HepG2 (cell line): ENCODE measurements around the gene NELL1. TPM values are rescaled to one million over a fixed set of nuclear protein-coding genes. Genes with fewer than 3 reads are reported as not detected.

Source experiments
- ATAC-seq: fragments of 200-7000 bp; cut with Tn5 transposase; 3 replicates; pipeline ENCODE4 v1.9.1; 2020; ENCODE audit warnings: mild to moderate bottlenecking, moderate library complexity
- BruUV-seq: library from RNA; stranded (reverse); fragments of 400-500 nt; replicated peaks from 2 replicates; lab custom pipeline; 2021; lab: Mats Ljungman, UMichigan
- CTCF ChIA-PET: fragments of 300-600 bp; formaldehyde crosslinking; extraction: SDS; loops from one replicate; lab custom pipeline; 2021; ENCODE audit warnings: low total read pairs, inconsistent platforms, low intra/inter-chr PET ratio; lab: Yijun Ruan, JAX
- POLR2A ChIA-PET: fragments of 350-600 bp; sonication (Branson Sonifier 250); formaldehyde crosslinking; loops from one replicate; lab custom pipeline; 2020; ENCODE audit warnings: antibody characterized with exemption, inconsistent platforms; lab: Yijun Ruan, JAX
- DNase-seq: peaks from one replicate; pipeline ENCODE4 v3.0.0-alpha.2; 2015; ENCODE audit warnings: low spot score
- FAIRE-seq: peaks from 3 replicates; lab custom pipeline; 2011; peaks lifted over from hg19 to GRCh38; lab: Jason Lieb, UNC
- H2AFZ ChIP-seq: one replicate; pipeline ENCODE4 v1.6.1; 2011; ENCODE audit warnings: low read length, inconsistent platforms
- H3K27ac ChIP-seq: fragments of 300-600 bp; 3 replicates; pipeline ENCODE4 v1.8.0; 2011; ENCODE audit warnings: mixed run types, mild to moderate bottlenecking, mixed read lengths, low read length, inconsistent platforms; ENCODE audit not compliant: insufficient read depth; ENCODE audit errors: extremely low read length
- H3K27me3 ChIP-seq, 2 experiments: fragments of 200-600 bp in 1 of 2; 2 replicates in 1 of 2; 3 replicates in 1 of 2; pipeline versions ENCODE4 v1.6.0 to v1.8.0; 2011; ENCODE audit warnings: low read length in 2 of 2, mild to moderate bottlenecking in 2 of 2, moderate library complexity in 2 of 2, inconsistent platforms in 1 of 2; ENCODE audit not compliant: insufficient read depth in 2 of 2, control insufficient read depth in 1 of 2
- H3K36me3 ChIP-seq, 2 experiments: fragments of 200-600 bp in 1 of 2; replicated peaks in 1 of 2; 2 replicates in 1 of 2; 3 replicates in 1 of 2; pipeline versions ENCODE4 v1.5.1 to v1.8.0; 2011; ENCODE audit warnings: low read length in 2 of 2, inconsistent platforms in 1 of 2; ENCODE audit not compliant: insufficient read depth in 2 of 2, control insufficient read depth in 1 of 2
- H3K4me1 ChIP-seq: 2 replicates; pipeline ENCODE4 v1.5.1; 2012; ENCODE audit warnings: low read length, inconsistent platforms; ENCODE audit not compliant: insufficient read depth
- H3K4me2 ChIP-seq: 2 replicates; pipeline ENCODE4 v1.6.0; 2011; ENCODE audit warnings: low read depth, low read length, inconsistent platforms
- H3K4me3 ChIP-seq, 3 experiments: fragments of 200-600 bp in 1 of 3; sonication (generic), shearing (Covaris generic) in 1 of 3; replicated peaks in 1 of 3; 2 replicates each; pipeline ENCODE4 v1.5.1; 2011 to 2016; ENCODE audit warnings: low read length in 3 of 3, inconsistent platforms in 2 of 3, low read depth in 2 of 3, mild to moderate bottlenecking in 2 of 3, control low read depth in 1 of 3, mixed read lengths in 1 of 3; ENCODE audit not compliant: insufficient read depth in 1 of 3
- H3K79me2 ChIP-seq: one replicate; pipeline ENCODE4 v1.6.1; 2011; ENCODE audit warnings: low read length, inconsistent platforms; ENCODE audit not compliant: insufficient read depth
- H3K9ac ChIP-seq: 2 replicates; pipeline ENCODE4 v1.6.0; 2011; ENCODE audit warnings: mild to moderate bottlenecking, low read depth, low read length, inconsistent platforms; ENCODE audit not compliant: insufficient read depth
- H3K9me3 ChIP-seq: 2 replicates; pipeline ENCODE4 v1.5.1; 2012; ENCODE audit warnings: mild to moderate bottlenecking, low read length
- H4K20me1 ChIP-seq: 2 replicates; pipeline ENCODE4 v1.6.0; 2011; ENCODE audit warnings: inconsistent platforms, mild to moderate bottlenecking, low read length, moderate library complexity; ENCODE audit not compliant: insufficient read depth
- AKAP8 ChIP-seq: sonication (generic); formaldehyde crosslinking; IDR thresholded peaks from 2 replicates; pipeline ENCODE4 v1.5.1; 2020; ENCODE audit warnings: mild to moderate bottlenecking, missing genetic modification reagents
- ATRX ChIP-seq: sonication (generic); formaldehyde crosslinking; IDR thresholded peaks from 2 replicates; pipeline ENCODE4 v1.4.0; 2020; ENCODE audit warnings: missing genetic modification reagents, borderline replicate concordance
- ELF4 ChIP-seq: sonication (generic); formaldehyde crosslinking; IDR thresholded peaks from 2 replicates; pipeline ENCODE4 v1.5.0; 2020; ENCODE audit warnings: missing genetic modification reagents, mild to moderate bottlenecking, moderate library complexity, borderline replicate concordance
- IRF9 ChIP-seq: sonication (generic); formaldehyde crosslinking; IDR thresholded peaks from 2 replicates; pipeline ENCODE4 v1.8.0; 2022; ENCODE audit warnings: missing genetic modification reagents, mild to moderate bottlenecking, borderline replicate concordance
- PRPF4 ChIP-seq: fragments of 200-400 bp; formaldehyde crosslinking; IDR thresholded peaks from 2 replicates; pipeline ENCODE4 v1.6.1; 2016; ENCODE audit warnings: low read length, low read depth; ENCODE audit not compliant: poor library complexity, severe bottlenecking
- PTBP1 ChIP-seq: fragments of 200-400 bp; formaldehyde crosslinking; IDR thresholded peaks from 2 replicates; pipeline ENCODE4 v1.6.1; 2018; ENCODE audit warnings: low read length, low read depth; ENCODE audit not compliant: poor library complexity, severe bottlenecking
- SALL1 ChIP-seq: sonication (generic); formaldehyde crosslinking; IDR thresholded peaks from 2 replicates; pipeline ENCODE4 v1.8.0; 2022; ENCODE audit warnings: mild to moderate bottlenecking, missing genetic modification reagents
- SAP130 ChIP-seq: IDR thresholded peaks from 2 replicates; pipeline ENCODE4 v1.6.1; 2016; ENCODE audit warnings: low read depth
- TBX2 ChIP-seq: sonication (generic); formaldehyde crosslinking; IDR thresholded peaks from 2 replicates; pipeline ENCODE4 v1.5.0; 2020; ENCODE audit warnings: missing genetic modification reagents, mild to moderate bottlenecking, borderline replicate concordance
- XBP1 ChIP-seq: sonication (generic); formaldehyde crosslinking; IDR thresholded peaks from 2 replicates; pipeline ENCODE4 v1.5.0; 2020; ENCODE audit warnings: missing genetic modification reagents
- ZFP37 ChIP-seq: sonication (generic); formaldehyde crosslinking; IDR thresholded peaks from 2 replicates; pipeline ENCODE4 v1.4.0; 2020; ENCODE audit warnings: missing genetic modification reagents, borderline replicate concordance
- ZNF781 ChIP-seq: sonication (generic); formaldehyde crosslinking; IDR thresholded peaks from 2 replicates; pipeline ENCODE4 v1.5.1; 2020; ENCODE audit warnings: borderline replicate concordance, mild to moderate bottlenecking, missing genetic modification reagents; ENCODE audit errors: not compliant biosample characterization
- WGBS: methylation state at CpG from one replicate; pipeline ENCODE4 v1.1.6; 2017; ENCODE audit warnings: low lambda C conversion rate; 5-methylcytosine and 5-hydroxymethylcytosine counted together
- in situ Hi-C: cut with HindIII; loops from 2 replicates; pipeline ENCODE4 v1.10.0; 2017; ENCODE audit warnings: low pct_unique_long_range_greater_than_20kb; ENCODE audit not compliant: extremely low pct_ligation_motif_present
- intact Hi-C: fragments of 100-400 bp; cut with micrococcal nuclease; formaldehyde crosslinking; loops from one replicate; pipeline ENCODE4 v1.10.0; 2022; ENCODE audit not compliant: unreplicated experiment
- polyA plus RNA-seq, 8 experiments: library from polyadenylated mRNA; depleted of rRNA in 3 of 8; stranded (reverse) in 7 of 8; unstranded in 1 of 8; fragments of >200 nt; fragmentation: Illumina TruSeq in 4 of 8; extraction: Trizol in 4 of 8; gene quantifications; 2 replicates each; pipeline versions ENCODE4 v1.2.1 to v1.2.3, GENCODE V29; 2011 to 2016; ENCODE audit warnings: low read depth in 4 of 8, missing spikeins in 1 of 8, mixed read lengths in 1 of 8; ENCODE audit not compliant: insufficient read depth in 1 of 8
- total RNA-seq, 5 experiments: library from RNA; depleted of rRNA; stranded (reverse); fragments of >200 nt; fragmentation: Illumina TruSeq; extraction: Trizol; gene quantifications; 2 replicates each; pipeline ENCODE4 v1.2.3, GENCODE V29; 2016; ENCODE audit warnings: low read depth in 1 of 5
- TF ChIP-seq, protein P1 (sequence below): sonication (generic); formaldehyde crosslinking; IDR thresholded peaks from 2 replicates; pipeline ENCODE4 v1.5.0; 2020; ENCODE audit warnings: missing genetic modification reagents
- TF ChIP-seq, protein P2 (sequence below): sonication (generic); formaldehyde crosslinking; conservative IDR thresholded peaks from 2 replicates; pipeline ENCODE4 v1.8.0; 2022; ENCODE audit warnings: missing genetic modification reagents

The NELL1 gene
- total and polyA plus RNA-seq, 2 of the 13 experiments (the other 11 are each of a cell fraction or from before 2014, with no cell fraction given) = not detected

DNA sequence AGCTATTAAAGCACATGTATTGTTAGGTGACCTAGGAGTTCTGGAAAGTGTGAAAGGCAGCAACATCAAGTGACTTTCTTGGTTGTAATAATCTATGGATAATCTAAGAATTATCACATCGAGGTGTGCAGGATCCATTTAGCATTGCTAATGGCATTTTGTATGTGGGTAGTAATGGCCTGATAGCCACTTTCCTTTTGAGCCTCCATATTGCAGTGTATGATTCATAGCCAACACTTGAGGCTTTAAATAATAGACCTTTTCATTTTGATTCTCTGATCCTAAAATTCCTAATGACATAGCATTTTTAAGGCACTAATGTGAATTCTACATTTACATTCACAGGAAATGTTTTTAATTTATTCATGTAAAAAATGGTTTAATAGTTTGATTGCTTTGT is 759.4 kb downstream of the NELL1 start:
- Histone ChIP-seq H4K20me1 (no peaks in the 10 kb centered on the region), H3K4me2 (no peak overlapping the region), H3K27me3 (no peaks in the 10 kb centered on the region), H3K4me1 (no peaks in the 10 kb centered on the region), H3K9me3 (no peaks in the 10 kb centered on the region), H3K79me2 (no peaks in the 10 kb centered on the region), H3K36me3 (no peaks in the 10 kb centered on the region), H3K4me3 (no peak overlapping the region), H3K9ac (no peak overlapping the region), H3K27ac (no peak overlapping the region), H2AFZ (no peak overlapping the region)
- TF ChIP-seq AKAP8 (CRISPR knock-in tag) (no peak), PTBP1 (no peak), SALL1 (no peak)
- TF ChIP-seq, protein P1, sequence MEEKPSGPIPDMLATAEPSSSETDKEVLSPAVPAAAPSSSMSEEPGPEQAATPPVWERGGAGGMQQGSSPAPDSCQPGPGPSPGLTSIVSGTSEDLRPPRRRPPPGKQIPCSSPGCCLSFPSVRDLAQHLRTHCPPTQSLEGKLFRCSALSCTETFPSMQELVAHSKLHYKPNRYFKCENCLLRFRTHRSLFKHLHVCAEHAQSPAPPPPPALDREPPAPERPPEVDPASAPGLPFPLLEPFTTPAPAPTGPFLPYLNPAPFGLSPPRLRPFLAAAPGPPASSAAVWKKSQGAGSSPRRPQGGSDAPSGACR (CRISPR knock-in tag) = no peak
- ATAC-seq (no peak), FAIRE-seq (no peak), DNase-seq (no peak)
- no TSS peak for BruUV-seq
- ChIA-PET POLR2A (no interaction called here), CTCF (no interaction called here)
- intact Hi-C loops (no loop called here), in situ Hi-C loops (no loop called here)
- 0% methylated on average over 1 of the region's 1 CpG for WGBS

GRCh38 chr11:21429401-21429800 is 760.0 kb downstream of the NELL1 start:
- intact Hi-C loops = no loop called here
- DNase-seq (no peak), ATAC-seq (no peak), FAIRE-seq (no peak)
- H3K4me1 ChIP-seq = no peaks in the 10 kb centered on the region
- no peak overlapping the region for H2AFZ ChIP-seq
- H4K20me1 ChIP-seq = no peaks in the 10 kb centered on the region
- in situ Hi-C loops = no loop called here
- H3K4me3 ChIP-seq = no peak overlapping the region
- POLR2A ChIA-PET = no interaction called here
- no peak overlapping the region for H3K27ac ChIP-seq
- no peaks in the 10 kb centered on the region for H3K27me3 ChIP-seq
- H3K9me3 ChIP-seq = no peaks in the 10 kb centered on the region
- H3K36me3 ChIP-seq = no peaks in the 10 kb centered on the region
- H3K4me2 ChIP-seq = no peak overlapping the region
- H3K79me2 ChIP-seq = no peaks in the 10 kb centered on the region
- no peak overlapping the region for H3K9ac ChIP-seq
- CTCF ChIA-PET = no interaction called here
- BruUV-seq = no TSS peak
- TF ChIP-seq PRPF4 (no peak), ZNF781 (no peak), TBX2 (CRISPR knock-in tag) (no peak), ATRX (CRISPR knock-in tag) (no peak), SAP130 (CRISPR knock-in tag) (no peak), ZFP37 (CRISPR knock-in tag) (no peak), IRF9 (no peak), XBP1 (CRISPR knock-in tag) (no peak), ELF4 (CRISPR knock-in tag) (no peak)
- TF ChIP-seq, protein P2, sequence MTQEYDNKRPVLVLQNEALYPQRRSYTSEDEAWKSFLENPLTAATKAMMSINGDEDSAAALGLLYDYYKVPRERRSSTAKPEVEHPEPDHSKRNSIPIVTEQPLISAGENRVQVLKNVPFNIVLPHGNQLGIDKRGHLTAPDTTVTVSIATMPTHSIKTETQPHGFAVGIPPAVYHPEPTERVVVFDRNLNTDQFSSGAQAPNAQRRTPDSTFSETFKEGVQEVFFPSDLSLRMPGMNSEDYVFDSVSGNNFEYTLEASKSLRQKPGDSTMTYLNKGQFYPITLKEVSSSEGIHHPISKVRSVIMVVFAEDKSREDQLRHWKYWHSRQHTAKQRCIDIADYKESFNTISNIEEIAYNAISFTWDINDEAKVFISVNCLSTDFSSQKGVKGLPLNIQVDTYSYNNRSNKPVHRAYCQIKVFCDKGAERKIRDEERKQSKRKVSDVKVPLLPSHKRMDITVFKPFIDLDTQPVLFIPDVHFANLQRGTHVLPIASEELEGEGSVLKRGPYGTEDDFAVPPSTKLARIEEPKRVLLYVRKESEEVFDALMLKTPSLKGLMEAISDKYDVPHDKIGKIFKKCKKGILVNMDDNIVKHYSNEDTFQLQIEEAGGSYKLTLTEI (CRISPR knock-in tag) = no peak
